Osteoblast (primary cell): ENCODE results near the gene CD300LD. TPM values are rescaled to one million over a fixed set of nuclear protein-coding genes. Genes with fewer than 3 reads are reported as not detected.
"Not testable (repeated sequence)": the region's sequence is repeated elsewhere in the genome, so short reads cannot be mapped to it uniquely, and the experiment has no call there.

Experiments used
- DNase-seq: peaks from one replicate; pipeline ENCODE4 v3.0.0; 2011; ENCODE audit warnings: low spot score, mixed read lengths; ENCODE audit not compliant: insufficient read length; ENCODE audit errors: missing footprints
- H2AFZ ChIP-seq: 2 replicates; pipeline ENCODE4 v1.6.0; 2011; ENCODE audit warnings: mild to moderate bottlenecking, low read length
- H3K27ac ChIP-seq: 2 replicates; pipeline ENCODE4 v1.5.1; 2011; ENCODE audit warnings: mild to moderate bottlenecking, low read depth, low read length, moderate library complexity
- H3K27me3 ChIP-seq: 2 replicates; pipeline ENCODE4 v1.6.0; 2012; ENCODE audit warnings: mild to moderate bottlenecking, control low read depth, inconsistent platforms, low read length, moderate library complexity; ENCODE audit not compliant: insufficient read depth
- H3K36me3 ChIP-seq: 2 replicates; pipeline ENCODE4 v1.5.1; 2011; ENCODE audit warnings: mild to moderate bottlenecking, low read length, control low read depth, moderate library complexity; ENCODE audit not compliant: insufficient read depth
- H3K4me1 ChIP-seq: 2 replicates; pipeline ENCODE4 v1.5.1; 2011; ENCODE audit warnings: mild to moderate bottlenecking, low read length, control low read depth, moderate library complexity; ENCODE audit not compliant: insufficient read depth
- H3K4me2 ChIP-seq: 2 replicates; pipeline ENCODE4 v1.6.0; 2011; ENCODE audit warnings: mild to moderate bottlenecking, low read length; ENCODE audit not compliant: insufficient read depth
- H3K4me3 ChIP-seq: fragments of 200-600 bp; sonication (generic); 3 replicates; pipeline ENCODE4 v1.5.1; 2012; ENCODE audit warnings: mild to moderate bottlenecking, low read length, inconsistent platforms; ENCODE audit not compliant: insufficient read depth
- H3K79me2 ChIP-seq: 2 replicates; pipeline ENCODE4 v1.6.0; 2012; ENCODE audit warnings: mild to moderate bottlenecking, low read length, control low read depth, inconsistent platforms; ENCODE audit not compliant: insufficient read depth
- H3K9me3 ChIP-seq: 2 replicates; pipeline ENCODE4 v1.5.1; 2011; ENCODE audit warnings: low read depth, low read length, control low read depth
- H4K20me1 ChIP-seq: 2 replicates; pipeline ENCODE4 v1.6.0; 2012; ENCODE audit warnings: mild to moderate bottlenecking, low read length, control low read depth; ENCODE audit not compliant: insufficient read depth
- total RNA-seq: library from RNA; depleted of rRNA; stranded (reverse); fragments of >200 nt; gene quantifications from 2 replicates; pipeline ENCODE4 v1.2.3, GENCODE V29; 2012
- TF ChIP-seq, protein P1 (sequence below): IDR thresholded peaks from 2 replicates; pipeline ENCODE4 v1.5.1; 2011; ENCODE audit warnings: mild to moderate bottlenecking, low read depth, low read length, moderate library complexity; ENCODE audit errors: extremely low read depth

The CD300LD gene
- total RNA-seq, 1 donor: not detected

DNA sequence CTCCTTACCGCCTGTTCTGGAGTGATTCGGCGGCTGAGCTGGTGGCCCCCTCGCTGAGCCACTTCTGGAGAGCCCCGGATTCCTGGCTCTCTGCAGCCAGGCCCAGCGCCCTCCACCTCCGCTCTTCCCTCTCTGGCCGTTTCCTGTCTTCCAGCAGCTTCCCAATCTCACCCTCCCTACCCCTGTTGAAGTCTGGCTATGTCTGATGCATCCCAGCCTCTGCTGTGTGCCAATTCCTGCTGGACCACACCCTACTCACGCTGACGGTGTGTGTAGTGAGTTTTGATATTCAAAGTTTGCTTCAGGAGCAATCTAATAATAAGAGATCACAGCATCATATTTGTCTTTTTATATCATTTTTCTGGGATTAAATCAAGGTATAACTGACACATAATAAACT lies 9.4 kb downstream of the CD300LD start:
- Histone ChIP-seq H3K4me1 (no peaks in the 10 kb centered on the region), H3K4me2 (no peak overlapping the region), H3K27ac (no peak overlapping the region), H4K20me1 (no peaks in the 10 kb centered on the region), H3K4me3 (no peak overlapping the region), H2AFZ (no peak overlapping the region), H3K79me2 (no peaks in the 10 kb centered on the region), H3K36me3 (no peaks in the 10 kb centered on the region), H3K9me3 (no peaks in the 10 kb centered on the region), H3K27me3 (peaks cover 5% of the 10 kb centered on the region)
- DNase-seq: no peak
- TF ChIP-seq, protein P1, sequence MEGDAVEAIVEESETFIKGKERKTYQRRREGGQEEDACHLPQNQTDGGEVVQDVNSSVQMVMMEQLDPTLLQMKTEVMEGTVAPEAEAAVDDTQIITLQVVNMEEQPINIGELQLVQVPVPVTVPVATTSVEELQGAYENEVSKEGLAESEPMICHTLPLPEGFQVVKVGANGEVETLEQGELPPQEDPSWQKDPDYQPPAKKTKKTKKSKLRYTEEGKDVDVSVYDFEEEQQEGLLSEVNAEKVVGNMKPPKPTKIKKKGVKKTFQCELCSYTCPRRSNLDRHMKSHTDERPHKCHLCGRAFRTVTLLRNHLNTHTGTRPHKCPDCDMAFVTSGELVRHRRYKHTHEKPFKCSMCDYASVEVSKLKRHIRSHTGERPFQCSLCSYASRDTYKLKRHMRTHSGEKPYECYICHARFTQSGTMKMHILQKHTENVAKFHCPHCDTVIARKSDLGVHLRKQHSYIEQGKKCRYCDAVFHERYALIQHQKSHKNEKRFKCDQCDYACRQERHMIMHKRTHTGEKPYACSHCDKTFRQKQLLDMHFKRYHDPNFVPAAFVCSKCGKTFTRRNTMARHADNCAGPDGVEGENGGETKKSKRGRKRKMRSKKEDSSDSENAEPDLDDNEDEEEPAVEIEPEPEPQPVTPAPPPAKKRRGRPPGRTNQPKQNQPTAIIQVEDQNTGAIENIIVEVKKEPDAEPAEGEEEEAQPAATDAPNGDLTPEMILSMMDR: no peak

DNA sequence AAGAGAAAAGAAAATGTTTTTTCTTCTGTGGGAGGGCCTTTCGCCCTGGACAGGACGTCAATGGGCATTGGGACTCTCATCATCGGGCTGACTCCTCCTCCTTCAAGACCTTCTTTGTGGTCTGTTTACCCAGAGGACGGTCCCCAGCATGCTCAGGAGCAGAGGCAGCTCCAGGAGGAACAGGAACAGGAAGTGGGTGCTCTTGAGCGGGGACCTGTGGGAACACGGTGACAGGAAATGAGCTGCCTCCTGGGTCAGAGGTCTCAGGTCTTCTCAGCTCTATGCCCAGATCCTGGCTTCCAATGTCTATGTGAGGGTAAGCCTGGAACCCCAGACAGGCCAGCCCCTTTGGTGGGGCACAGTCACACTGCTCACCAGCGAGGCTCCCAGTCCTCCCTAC lies 12.2 kb downstream of the CD300LD start:
- Histone ChIP-seq H3K27me3 (no peaks in the 10 kb centered on the region), H3K4me2 (no peak overlapping the region)

DNA sequence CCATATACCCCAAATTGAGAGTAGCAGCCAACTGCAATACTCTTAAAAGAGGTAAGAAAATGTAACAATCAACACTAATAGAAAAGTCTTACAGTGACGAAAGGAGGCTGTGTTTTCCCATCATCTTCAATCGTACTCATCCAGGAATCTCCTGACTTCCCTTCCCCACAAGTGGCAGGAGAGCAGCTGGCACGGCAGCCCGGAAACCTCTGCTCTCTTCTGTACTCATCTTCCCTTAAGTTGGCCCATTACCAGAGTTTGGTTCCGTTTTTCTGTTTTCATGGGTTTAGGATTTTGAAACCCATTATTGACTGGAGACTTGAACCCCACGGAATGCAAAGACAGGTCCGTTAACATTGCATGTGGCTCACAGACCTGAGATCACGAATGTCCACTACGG lies 13.1 kb downstream of the CD300LD start:
- Histone ChIP-seq H3K27me3 (no peaks in the 10 kb centered on the region), H3K4me3 (no peak overlapping the region), H3K27ac (no peak overlapping the region), H3K4me1 (no peaks in the 10 kb centered on the region), H3K79me2 (no peaks in the 10 kb centered on the region), H3K9me3 (no peaks in the 10 kb centered on the region), H3K36me3 (no peaks in the 10 kb centered on the region), H3K4me2 (no peak overlapping the region), H2AFZ (no peak overlapping the region), H4K20me1 (no peaks in the 10 kb centered on the region)
- TF ChIP-seq, protein P1: no peak
- no peak for DNase-seq

More for the DNA sequence above, 12.2 kb downstream of the CD300LD start:
- Histone ChIP-seq H3K36me3 (no peaks in the 10 kb centered on the region), H3K9me3 (no peaks in the 10 kb centered on the region), H2AFZ (no peak overlapping the region), H3K79me2 (no peaks in the 10 kb centered on the region), H3K4me1 (no peaks in the 10 kb centered on the region), H3K4me3 (no peak overlapping the region), H3K27ac (no peak overlapping the region), H4K20me1 (no peaks in the 10 kb centered on the region)
- DNase-seq: no peak
- TF ChIP-seq, protein P1: no peak

DNA sequence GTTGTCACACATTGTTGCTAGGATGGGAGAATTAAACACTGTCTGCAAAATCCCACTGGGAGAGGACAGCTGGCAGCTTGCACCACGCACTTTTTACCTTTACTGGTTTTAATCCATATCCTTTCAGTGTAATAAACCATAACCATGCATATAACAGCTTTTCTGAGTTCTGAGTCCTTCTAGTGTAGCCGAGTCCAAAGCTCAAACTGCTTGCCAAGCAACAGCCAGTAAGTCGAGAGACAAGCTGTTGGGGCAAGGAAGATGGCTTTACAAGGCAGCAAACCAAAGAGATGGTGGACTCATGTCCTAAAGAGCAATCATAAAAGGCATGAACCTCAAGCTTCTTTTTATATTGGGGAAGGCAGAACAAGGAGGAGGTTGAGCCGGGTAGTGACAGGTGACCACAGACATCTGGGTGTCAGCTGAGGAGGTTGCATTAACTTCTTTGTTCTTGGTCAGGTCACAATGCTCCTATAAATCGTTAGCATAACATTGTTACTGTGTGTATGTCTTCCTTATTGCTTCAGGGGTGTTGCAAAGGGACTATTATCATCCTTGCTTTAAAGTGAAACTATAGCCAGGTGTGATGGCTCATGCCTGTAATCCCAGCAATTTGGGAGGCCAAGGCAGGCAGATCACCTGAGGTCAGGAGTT lies 17.5 kb downstream of the CD300LD start:
- H2AFZ ChIP-seq: no peak overlapping the region
- no peak overlapping the region for H3K4me2 ChIP-seq
- H3K79me2 ChIP-seq: no peaks in the 10 kb centered on the region
- no peaks in the 10 kb centered on the region for H4K20me1 ChIP-seq
- no peak for DNase-seq
- H3K4me3 ChIP-seq: no peak overlapping the region
- H3K27me3 ChIP-seq: peaks cover 5% of the 10 kb centered on the region
- TF ChIP-seq, protein P1: no peak
- H3K27ac ChIP-seq: no peak overlapping the region
- H3K36me3 ChIP-seq: no peaks in the 10 kb centered on the region
- peaks cover 8% of the 10 kb centered on the region for H3K4me1 ChIP-seq
- H3K9me3 ChIP-seq: peaks cover 4% of the 10 kb centered on the region

DNA sequence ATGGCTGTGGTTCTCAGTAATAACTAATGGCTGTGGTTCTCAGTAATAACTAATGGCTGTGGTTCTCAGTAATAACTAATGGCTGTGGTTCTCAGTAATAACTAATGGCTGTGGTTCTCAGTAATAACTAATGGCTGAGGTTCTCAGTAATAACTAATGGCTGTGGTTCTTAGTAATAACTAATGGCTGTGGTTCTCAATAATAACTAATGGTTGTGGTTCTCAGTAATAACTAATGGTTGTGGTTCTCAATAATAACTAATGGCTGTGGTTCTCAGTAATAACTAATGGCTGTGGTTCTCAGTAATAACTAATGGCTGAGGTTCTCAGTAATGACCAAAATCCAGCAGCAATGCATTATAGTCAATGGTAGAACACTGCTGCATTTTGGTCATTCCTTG lies 18.4 kb downstream of the CD300LD start:
- DNase-seq: not testable (repeated sequence)

More for the DNA sequence above, 18.4 kb downstream of the CD300LD start:
- not testable (repeated sequence) for H3K79me2 ChIP-seq, H3K36me3 ChIP-seq, H2AFZ ChIP-seq, H3K4me2 ChIP-seq, H3K9me3 ChIP-seq, H4K20me1 ChIP-seq, H3K27ac ChIP-seq, H3K4me3 ChIP-seq, H3K27me3 ChIP-seq
- peaks cover 14% of the 10 kb centered on the region for H3K4me1 ChIP-seq
